ENCODE results near the gene NPIPA5.
"Not testable (repeated sequence)": the region's sequence is repeated elsewhere in the genome, so short reads cannot be mapped to it uniquely, and the experiment has no call there.

DNA sequence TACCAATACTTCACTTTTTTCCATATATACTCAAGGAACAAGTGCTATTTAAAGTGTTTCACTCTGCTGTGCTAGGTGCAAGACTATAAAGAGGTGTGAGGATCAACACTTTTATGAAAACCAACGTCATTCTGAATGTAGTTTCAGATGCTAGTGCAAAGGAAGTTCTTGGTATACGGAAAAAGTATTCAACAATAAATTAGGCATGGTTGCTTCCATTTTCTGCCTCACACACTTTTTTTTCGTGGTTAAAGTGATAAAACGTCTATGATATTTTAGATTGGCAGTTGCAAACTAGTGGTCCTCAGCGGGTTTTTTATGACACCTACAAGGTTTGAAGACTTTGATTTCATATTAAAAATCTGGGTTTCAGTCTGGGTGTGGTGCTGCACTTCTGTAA, 11.8 kb upstream of the NPIPA5 start:
- TF ChIP-seq GABPA (IDR thresholded peaks at IDR 0.05; ENCODE audit: low read depth), result not testable (repeated sequence)
- TF ChIP-seq, protein P1, sequence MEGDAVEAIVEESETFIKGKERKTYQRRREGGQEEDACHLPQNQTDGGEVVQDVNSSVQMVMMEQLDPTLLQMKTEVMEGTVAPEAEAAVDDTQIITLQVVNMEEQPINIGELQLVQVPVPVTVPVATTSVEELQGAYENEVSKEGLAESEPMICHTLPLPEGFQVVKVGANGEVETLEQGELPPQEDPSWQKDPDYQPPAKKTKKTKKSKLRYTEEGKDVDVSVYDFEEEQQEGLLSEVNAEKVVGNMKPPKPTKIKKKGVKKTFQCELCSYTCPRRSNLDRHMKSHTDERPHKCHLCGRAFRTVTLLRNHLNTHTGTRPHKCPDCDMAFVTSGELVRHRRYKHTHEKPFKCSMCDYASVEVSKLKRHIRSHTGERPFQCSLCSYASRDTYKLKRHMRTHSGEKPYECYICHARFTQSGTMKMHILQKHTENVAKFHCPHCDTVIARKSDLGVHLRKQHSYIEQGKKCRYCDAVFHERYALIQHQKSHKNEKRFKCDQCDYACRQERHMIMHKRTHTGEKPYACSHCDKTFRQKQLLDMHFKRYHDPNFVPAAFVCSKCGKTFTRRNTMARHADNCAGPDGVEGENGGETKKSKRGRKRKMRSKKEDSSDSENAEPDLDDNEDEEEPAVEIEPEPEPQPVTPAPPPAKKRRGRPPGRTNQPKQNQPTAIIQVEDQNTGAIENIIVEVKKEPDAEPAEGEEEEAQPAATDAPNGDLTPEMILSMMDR (IDR thresholded peaks at IDR 0.05; ENCODE audit: insufficient read depth, low read length), result not testable (repeated sequence)

Data from HL-60 (cell line).